Suppressor macrophage (primary cell): Measurements from ENCODE around the gene GSDME.
A peak's percentile ranks its signal among the peaks of the same experiment; 100 is the strongest.

Experiments used
- DNase-seq, 4 experiments: peaks; one replicate each; pipeline ENCODE4 v3.0.0-alpha.2; 2020 to 2022

The GSDME gene

DNA sequence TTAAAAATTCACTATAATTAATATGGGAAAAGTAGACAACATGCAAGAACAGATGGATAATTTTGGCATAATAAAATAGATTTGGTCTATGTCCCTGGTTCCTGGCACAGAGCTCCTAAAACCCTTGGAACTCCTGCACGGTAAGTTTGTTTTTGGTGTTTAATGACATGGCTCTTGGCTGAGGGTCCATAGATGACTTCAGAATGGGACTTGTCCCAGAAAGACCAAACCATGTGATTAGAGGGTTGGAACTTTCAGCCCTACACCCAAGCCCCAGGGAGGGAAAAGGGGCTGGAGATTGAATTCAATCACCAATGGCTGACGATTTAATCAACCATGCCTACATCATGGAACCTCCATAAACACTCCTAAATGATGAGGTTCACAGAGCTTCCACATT is 12.6 kb upstream of the GSDME start:
- DNase-seq = no peak

DNA sequence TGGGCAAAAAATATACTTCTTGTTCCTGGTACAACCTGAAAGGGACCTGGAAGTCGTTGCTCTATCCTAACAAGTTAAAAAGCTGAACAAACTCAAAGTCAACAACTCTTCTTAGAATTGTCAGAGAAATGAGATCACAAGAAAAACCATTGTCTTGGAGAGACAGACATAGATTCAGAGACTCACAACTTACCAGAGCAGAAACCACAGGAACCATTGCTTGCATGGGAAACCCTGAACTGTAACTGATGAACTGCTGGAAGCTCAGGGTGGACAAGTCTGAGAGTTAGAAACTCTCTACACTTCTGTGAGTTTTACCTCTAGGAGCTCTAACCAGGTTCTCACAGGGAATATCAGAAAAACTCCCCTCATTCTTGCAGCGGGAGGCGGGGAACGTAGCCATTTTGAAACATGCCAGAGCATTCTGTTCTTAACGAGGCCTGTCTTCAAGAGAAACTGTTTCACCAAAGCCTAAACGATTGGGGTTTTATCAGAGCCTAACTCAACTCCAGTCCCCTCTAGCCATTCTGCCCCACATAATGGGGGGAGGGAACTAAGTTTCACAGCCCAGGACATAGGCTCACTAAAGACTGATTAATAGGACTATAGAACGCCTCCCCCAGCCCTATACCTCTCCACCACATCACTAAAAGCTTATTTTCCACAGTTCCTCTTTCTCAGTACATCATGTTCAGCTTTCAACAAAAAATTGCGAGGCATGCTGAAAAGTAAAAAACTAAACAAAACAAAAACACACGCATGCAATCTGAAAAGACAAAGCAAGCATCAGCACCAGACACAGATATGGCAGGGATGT is 12.0 kb upstream of the GSDME start:
- peak in 1 of 4 experiments; percentile 12 for DNase-seq

DNA sequence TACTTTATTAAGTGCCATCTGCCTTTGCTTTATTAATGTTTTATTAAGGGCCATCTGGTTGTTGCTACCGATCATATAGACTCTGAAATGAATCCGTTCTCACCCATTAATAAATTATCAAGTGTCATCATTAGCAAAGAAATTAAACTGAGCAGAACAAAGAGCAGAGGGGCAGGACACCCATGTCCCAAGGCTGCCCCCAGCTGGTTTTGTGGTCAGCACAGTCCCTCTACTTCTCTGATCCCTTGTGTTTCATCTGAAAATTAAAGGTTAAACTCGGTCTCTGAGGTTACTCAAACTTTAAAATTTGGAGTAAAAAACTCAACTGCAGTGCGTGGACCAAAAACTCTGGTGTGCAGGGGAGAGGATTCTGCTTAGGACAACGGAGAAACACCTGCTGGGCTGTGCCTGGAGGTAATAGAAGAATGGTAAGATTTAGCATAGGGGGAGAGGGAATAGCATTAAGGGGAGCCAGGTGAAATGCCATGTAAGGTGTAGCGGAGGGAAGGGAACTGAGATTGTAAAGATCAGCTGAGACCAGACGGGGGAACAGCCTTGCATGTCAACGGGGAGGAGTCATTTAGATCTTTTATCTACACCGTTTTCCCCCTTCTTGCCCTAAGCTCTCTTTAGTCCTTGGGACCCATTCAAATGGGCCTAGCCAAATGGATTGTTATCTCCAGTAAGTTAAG is 10.8 kb upstream of the GSDME start:
- DNase-seq = no peak

GRCh38 chr7:24764972-24765744 is 7.9 kb upstream of the GSDME start:
- peak in 2 of 4 experiments; percentile 26 to 29 for DNase-seq

DNA sequence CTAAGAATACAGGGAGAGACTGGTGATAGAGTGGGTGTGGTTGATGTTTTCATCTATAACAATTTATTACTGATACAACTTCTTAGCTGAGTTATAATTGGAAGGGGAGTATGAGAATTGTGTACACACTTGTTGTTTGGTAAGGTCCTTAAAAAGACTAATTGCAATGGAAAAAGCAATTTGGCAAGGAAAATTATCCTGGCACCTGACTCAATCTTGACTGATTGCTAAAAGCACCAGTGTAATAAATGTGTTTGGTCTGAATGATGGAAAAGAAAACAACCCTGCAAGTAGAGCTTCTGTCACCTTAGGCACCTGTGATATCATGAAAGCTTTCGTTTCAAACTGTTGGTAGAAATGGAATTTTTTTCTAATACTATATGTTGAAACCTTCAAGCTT is 6.7 kb upstream of the GSDME start:
- no peak for DNase-seq

GRCh38 chr7:24763303-24763901 is 6.1 kb upstream of the GSDME start:
- peak in 2 of 4 experiments; percentile 10 to 23 for DNase-seq

DNA sequence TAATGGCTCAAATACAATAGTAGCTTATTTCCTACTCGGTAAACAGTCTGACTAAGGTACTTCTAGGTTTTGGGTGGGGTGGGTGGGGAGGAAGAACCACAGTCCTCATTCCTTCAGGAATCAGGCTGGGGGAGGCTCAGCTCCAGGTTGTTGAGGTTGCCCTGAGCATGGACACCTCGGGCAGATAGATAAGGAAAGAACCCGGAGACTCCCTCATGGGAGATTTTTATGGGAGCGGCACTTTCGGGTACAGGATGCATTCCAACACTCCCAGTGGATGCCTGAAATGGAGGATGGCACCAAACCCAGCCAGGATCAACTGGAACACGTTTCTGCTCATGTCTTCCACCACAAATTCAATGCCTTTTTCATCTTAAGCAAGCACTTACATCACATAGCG is 5.5 kb upstream of the GSDME start:
- no peak for DNase-seq

- DNase-seq = no peak
Observed at GRCh38 chr7:24760968-24761367, 3.7 kb upstream of the GSDME start.

GRCh38 chr7:24756545-24757352 is 515 bp downstream of the GSDME start:
- peak; percentile 85 to 91 (median 85) for DNase-seq

GRCh38 chr7:24755541-24756407 is 1.5 kb downstream of the GSDME start:
- peak; percentile 64 to 85 (median 82) for DNase-seq

DNA sequence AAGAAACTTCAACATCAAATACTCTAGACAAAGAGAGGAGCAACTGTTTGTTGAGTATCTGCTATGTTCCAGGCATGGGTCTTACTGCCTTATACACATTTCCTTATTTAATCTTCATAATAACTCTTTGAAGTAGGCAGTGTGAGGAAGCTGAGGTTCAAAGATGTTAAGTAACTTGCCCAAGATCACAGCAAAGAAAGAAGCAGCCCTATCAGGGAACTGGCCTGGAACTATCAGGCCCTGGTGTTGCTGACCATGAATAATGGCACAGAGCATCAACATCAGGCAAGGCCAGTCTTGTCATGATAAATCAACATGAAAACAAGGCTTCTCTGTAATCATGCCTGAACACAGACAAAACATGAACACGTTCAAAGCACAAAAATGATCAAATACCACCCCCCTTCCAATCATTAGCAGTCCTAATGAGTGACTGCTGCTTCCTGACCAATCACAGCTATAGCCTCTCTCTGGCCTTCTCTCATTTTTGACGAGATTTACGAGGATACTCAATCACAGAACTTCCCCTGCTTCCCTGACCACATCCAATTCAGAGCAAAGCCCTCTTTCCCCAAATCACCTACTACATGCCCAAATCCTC is 2.3 kb downstream of the GSDME start:
- DNase-seq = peak; percentile 60 to 78 (median 69)

DNA sequence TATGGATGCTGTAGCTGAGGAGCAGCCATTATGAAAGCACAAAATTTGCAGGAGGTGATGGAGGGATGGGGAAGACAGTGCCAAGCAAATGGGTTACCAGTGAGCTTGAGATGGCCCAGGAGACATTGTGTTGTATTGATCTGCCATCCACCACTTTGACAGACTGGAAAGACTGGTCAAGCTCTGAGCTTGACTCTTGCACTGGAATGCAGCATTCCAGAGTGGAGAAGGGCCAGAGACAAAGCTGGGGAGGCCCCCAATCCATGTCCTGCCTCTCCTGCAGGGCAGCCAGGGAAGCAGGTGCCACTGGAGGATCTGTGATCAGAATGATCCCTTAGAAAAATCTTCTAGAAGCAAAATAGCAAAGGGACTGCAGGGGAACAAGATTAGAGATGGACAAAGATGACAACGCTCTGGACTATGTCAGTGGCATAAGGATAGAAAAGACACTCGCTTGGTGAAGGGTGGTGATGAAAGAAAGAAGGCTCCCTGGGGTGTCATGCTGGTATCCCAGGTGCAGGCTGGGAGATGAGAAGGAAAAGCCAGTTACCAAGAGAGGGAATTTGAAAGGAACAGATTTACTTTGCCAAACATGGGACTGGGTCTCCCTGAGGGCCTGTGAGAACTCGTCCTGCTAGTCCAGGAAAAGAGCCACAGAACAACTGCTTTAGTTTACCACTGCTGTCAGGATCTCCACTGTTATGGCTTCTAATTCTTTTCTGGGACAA is 5.0 kb downstream of the GSDME start:
- no peak for DNase-seq

GRCh38 chr7:24751484-24751883 is 5.8 kb downstream of the GSDME start:
- DNase-seq = no peak

GRCh38 chr7:24750441-24751055 is 6.7 kb downstream of the GSDME start:
- DNase-seq = no peak

DNA sequence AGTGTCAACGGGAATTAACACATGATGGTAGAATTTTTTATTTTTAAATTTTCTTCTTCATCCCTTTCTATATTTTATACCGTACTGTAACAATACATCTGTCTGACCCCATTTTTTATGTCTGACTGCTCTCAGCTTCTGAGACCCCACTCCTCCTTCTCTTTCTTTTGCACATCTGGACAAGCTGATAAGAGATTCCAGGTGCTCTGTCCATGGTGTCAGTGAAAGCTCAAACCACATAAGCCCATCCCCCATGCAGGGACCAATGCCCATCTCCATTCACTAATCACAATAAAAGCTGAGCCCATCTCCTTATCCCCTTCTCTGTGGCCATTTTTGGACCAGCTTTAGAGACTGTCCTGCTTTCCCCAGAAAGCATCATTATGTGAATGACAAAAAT is 8.7 kb downstream of the GSDME start:
- DNase-seq = no peak

DNA sequence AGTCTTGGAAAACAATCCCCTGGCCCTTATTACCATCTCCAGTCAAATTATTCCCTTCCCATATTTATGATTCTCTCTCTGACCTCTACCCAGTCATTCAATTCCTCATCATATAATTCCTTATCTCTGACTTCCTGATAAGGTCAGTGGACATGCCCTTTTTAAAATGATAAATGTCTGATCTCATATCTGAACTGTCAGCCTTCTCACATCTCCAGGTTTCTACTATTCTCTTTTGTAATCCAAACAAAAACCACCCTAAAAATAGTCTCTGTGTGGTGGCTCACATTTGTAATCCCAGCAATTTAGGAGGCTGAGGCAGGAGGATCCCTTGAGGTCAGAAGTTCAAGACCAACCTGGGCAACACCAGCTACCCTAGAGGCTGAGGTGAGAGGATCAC is 11.9 kb downstream of the GSDME start:
- DNase-seq = no peak

GRCh38 chr7:24743471-24743870 is 13.8 kb downstream of the GSDME start:
- DNase-seq = no peak

GRCh38 chr7:24742506-24743162 is 14.6 kb downstream of the GSDME start:
- no peak for DNase-seq
